NB4 (cell line): Measurements from ENCODE around the gene HTR4.

Experiments used
- CTCF ChIP-seq: IDR thresholded peaks from one replicate; pipeline ENCODE4 v1.5.1; 2012; ENCODE audit warnings: low read depth, low read length
- POLR2A ChIP-seq: IDR thresholded peaks from 2 replicates; pipeline ENCODE4 v1.6.1; 2011; ENCODE audit warnings: mild to moderate bottlenecking; ENCODE audit not compliant: insufficient read length; ENCODE audit errors: extremely low read depth

- no peak for TF ChIP-seq CTCF
- TF ChIP-seq POLR2A: no peak
Observed at GRCh38 chr5:148476302-148476701, 178.0 kb downstream of the HTR4 start.
